GM21367 (cell line): ENCODE measurements around the gene HEBP2.
"Not testable (repeated sequence)": the region's sequence is repeated elsewhere in the genome, so short reads cannot be mapped to it uniquely, and the experiment has no call there.

Experiments
- ATAC-seq: cut with Tn5 transposase; IDR thresholded peaks from one replicate; pipeline ENCODE4 v1.9.1; 2021; ENCODE audit not compliant: unreplicated experiment

Gene HEBP2

DNA sequence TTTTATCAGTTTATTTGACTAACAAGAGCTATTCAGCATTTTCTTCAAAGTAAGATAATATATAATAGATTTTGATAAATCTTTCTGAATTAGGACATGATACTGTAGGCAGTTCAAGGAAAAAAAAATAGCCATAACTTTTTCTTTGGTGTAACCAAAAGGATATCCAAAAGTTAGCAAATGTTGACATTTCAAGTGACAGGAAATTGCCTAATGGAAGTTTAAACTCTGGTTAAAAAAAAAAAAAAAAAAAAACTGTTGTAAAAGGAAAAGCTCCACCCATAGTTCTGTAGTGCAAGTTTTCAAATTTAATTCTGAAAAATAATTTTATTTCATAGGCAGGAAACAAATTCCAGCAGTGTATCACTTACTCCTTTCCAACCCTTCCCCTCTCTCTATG is 18.8 kb downstream of the HEBP2 start:
- no peak for ATAC-seq

DNA sequence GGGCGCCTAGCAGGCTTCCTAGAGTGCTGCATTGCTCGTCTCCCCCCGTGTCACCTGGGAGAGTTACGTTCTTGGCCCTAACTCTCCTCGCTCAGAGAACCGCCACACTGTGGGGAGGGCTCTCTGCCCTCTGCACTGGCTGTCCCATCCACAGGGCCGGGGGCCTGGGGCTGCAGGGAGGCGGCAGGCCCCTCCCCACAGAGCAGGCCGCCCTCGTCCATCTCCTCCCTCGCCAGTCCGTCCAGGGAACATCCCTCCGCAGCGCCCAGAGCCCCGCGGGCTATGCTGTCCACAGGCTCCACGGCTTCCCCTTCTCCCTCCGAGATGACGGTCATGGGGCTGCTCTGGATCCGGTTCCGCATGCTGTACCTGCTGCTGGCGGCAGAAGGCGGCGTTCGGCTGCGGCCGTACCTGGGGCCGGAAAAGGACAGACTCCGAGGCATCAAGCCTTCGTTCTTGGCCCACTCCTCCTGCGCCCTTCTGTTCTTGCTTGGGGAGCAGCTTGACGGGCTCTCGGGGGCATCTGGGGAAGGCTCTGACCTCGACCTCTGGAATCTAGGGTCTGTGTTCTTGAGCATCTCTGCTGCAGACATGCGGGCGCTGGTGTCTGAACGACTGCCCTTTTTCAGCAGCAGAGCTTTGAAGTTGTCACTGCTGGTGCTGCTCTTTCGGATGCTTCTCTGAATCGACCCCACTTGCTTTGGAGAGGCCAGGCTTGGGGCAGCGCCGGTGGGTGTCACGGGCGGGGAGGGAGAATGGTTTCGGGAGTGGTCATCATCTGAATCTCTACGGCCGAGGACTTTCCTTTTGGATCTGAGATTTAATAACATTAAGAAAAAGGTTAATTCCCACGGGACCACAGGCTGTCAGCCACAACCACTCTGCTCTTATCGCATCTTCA is 20.2 kb downstream of the HEBP2 start:
- ATAC-seq: no peak

DNA sequence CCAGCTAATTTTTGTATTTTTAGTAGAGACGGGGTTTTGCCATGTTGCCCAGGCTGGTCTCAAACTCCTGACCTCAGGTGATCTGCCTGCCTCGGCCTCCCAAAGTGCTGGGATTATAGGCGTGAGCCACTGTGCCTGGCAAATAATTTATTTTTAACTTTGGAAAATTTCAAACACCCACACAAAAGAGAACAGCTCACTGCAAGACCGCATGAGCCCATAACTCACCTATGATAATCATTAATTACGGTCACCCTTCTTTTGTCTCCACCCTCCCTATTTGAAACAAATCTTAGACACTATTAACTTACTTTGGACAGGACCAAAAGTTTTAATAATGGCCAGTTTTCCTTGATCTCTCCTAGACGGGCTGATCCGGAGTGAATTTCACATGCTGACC is 21.2 kb downstream of the HEBP2 start:
- not testable (repeated sequence) for ATAC-seq

DNA sequence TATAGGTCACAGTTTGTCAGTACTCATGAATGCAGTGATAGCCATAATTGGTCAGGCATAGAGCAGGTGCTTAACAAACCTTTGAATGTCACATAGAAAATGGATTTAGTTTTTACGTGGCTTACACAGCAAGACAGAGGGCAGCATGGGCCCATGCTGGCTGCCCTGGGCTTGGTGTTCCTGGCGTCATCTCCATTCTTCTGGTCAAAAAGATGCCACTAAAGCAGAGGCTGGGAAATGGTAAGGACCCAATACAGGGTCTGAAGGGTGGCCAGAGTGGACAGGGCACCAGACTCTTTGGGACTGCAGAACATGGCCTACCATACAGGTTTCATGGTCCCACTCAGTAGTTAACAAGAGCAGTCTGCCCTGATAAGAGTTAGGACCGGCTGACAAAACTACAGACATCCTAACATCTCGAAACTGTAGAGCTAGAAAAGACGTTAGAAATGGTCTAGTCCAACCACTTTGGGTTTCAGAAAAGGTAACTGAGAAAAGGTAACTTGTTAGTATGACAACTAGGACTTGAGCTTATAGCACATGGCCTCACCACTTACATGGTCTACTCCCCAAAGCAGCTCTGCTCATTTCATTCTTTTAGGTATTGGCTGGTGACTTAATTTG is 22.6 kb downstream of the HEBP2 start:
- no peak for ATAC-seq

DNA sequence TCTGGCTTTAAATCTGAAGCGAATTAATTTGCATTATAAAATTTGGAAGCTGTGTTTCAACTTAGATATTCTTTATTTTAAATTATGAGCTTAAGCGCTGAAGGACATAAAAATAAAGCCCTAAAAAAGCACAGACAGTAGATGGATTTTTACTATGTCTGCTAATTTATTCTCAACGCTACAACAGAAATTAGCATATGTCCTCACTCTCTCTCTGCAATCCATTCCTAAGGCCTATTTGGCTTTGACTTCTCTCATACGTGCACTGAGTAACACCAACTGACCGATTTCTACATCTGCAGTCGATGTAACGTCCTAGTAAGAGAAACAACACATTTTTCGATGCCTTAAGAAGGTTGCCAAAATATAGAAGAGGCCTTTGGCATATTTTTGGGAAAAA is 23.7 kb downstream of the HEBP2 start:
- no peak for ATAC-seq

DNA sequence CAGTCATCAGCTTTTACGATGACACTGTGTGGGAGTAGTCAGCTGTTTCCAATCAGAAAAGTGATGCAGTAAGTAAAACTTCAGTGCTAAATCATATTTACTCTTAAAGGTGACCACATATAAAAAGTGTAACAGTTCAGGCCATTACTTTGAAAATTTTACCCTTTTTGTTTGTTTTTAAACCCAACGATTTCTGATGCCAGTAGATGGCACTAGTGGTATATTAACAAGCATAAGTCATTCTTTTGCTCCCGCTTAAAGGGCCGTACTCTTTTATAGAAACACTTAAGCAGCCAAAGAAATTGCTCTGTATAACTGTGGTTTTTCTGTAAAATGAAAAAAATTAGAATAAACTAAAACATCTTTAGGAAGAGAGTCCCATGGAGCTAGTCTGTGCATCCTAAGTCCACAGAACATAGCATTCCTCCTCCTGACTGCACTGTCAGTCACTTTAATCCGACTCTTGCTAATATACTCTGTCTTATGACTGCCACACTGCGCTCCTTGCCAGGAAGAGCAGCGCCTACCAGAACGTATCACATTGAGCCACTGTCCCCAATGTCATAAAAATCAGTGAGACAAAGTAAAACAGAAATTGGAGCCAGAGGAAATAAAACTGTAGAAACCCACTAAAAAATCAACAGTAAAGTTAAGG is 25.0 kb downstream of the HEBP2 start:
- ATAC-seq: no peak

DNA sequence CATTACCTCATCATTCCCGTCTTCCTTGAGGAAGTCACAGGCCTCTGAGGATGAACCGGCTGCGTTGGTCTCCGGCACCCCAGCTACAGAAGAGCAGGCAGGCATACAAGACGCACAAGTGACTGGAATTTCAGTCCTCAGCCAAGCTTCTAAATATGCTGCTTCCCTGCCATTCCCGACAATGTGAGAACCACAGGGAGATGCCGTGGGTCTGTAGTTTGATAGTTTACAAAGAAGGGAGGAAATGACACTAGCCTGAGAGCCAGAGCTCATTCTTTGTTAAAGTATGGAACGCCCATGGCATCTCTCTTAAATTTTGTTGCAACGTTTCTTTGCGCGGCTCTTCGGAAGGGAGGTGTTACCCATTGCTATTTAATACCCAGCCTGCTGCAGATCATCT is 25.7 kb downstream of the HEBP2 start:
- no peak for ATAC-seq

DNA sequence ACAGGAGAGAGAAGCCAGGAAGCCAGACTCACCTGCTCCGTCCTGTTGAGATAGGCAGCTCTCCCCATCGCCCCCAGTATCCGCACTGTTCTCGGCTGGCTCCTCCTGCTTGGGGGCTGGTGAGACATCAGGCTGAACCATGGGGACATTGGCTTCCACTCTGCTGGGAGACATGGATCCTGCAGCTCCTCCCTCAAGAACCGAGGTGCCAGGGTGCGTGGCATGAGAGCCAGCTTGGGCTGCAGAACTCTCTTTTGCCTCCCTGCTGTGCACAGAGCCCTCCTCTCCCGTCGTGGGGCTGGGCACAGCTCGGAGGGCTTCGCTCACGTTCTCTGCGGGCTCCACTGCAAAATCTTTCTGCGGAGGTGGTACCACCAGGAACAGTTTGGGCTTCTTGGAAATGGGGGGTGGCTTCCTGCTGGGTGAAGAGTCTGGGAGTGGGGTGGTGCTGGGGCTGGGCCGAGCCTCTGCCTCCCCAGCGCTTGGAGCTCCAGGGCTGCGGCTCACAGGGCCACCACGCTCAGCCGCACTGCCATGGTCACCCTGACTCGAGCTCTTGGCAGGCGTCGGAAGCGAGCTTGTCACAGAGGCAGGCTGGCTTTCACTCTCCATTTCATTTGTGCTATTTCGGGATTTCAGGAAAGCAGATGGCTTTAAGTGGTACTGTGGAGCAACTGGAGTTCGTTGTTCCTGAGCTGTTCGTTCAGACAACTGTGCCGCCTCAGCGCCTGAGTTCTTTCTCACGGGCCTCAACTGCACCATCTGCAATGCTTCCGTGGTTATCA is 26.5 kb downstream of the HEBP2 start:
- ATAC-seq: no peak

DNA sequence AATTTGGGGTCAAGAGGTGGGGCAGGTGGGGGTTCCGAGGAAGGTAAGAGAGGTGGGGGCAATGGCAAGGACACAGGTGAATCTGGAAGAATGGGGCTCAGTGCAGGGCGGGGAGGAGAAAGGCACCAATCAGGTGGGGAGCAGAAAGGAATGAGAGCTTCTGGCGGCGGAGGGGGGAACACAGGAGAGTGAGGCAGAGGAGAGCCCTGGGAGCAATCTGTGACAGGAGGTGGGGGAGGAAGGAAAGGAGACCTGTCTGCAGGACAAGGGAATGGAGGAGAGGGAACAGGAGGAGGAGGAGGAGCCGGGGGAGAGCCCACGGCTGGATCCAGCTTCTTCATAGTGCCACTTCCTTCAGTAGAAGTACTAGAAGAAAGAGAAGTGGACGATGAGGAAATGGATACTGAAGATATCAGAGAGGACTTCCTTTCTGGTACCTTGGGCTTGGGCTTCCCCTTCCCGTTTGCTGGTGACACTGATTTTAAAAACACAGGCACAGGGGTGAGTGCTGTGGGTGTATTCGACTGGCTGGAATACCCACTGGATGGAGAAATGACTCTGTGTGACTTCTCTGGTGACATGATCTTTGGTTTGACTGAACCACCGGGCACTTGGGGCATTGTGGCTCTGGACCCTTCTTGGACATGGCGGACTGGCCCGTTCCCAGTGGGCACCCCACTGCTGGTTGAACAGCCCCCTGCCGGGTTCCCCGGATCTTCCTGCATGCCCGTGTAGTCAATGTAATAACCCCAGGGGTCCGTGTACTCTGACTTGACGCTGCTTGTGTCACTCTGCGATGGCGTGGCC is 27.4 kb downstream of the HEBP2 start:
- no peak for ATAC-seq

DNA sequence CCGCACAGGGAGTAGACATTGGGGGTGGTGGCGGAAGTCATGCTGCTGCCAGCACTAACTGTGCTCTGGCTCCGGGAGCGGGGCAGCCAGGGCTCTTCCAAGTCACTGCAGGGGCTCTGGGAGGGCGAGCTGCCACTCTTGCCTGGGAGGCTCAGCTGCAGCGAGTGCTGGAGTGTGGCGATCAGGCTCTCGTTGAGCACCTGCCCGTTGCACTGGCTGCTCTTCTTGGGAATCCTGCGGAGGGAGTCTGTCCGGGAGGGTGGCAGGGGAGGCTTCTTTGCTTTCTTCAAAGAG is 28.0 kb downstream of the HEBP2 start:
- ATAC-seq: no peak

DNA sequence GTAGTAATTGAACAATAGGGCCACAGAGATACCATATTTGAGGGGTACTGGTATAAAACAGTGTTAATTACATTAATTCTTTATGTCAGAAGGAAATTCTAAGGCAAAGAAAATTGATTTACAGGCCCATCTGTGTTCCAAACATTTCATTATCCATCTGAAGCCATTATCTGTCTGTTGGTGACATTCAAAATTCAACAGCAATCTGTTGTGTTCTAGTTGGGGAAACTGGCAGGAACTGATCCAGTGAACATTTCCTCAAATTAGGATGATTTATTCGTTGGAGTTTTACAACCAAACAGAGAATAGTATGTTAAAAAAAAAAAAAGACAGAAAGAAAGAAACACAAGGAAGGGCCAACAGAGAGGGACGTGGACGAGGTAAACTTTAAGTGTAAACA is 30.1 kb downstream of the HEBP2 start:
- ATAC-seq: no peak

DNA sequence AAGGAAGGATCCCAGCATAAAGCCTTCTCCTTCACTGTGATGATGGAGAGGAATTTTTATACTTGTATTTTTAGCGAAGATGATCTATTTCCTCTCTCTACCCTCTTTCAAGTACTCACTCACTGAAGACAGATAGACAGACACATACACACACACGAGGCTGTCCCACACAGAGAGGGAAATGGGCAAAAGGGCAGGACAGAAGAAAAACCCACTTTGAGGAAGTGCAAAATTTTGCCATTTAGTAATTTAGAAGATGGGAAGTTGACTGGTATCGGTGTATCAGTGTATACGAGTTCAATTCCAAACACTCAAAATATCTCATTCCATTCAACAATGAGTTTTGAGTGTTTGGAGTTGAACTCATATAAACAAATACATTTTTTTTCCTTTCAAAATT is 30.9 kb downstream of the HEBP2 start:
- ATAC-seq: no peak

DNA sequence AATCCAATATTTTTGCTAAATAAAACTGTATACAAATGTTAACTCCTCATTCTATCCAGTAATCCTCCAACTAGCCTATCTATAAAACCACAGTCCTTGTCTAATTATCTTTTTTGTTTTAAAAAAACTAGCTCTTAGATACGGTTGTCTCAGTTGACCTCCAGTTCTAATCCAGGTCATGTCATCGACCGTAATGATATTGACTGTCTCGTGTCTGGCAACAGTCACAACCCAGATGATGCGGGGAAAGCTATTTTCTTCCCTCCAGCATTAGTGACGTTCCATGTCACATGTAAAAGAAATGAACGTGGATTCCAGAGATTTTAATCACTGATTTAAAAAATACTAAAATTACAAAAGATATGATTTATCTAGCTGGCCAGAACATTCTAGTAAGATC is 35.5 kb downstream of the HEBP2 start:
- no peak for ATAC-seq

DNA sequence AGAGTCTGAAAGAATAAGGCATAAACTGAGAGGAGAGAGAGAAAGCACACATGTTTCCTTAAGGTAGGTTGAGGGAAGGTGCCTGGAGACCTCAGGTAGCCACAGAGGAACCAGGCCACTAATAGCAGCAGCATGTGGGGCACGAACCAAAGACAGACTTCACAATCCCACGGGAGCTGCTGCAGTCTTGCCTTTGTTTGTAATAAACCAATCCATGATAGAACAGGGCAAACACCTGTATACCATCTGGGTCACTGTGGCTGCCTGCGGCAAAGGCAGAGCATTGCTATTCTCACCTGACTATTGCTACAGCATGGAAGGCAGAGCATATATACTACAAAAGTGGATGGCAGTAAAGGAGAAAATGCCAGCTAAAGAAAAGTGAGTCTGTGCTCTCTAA is 36.3 kb downstream of the HEBP2 start:
- ATAC-seq: no peak

DNA sequence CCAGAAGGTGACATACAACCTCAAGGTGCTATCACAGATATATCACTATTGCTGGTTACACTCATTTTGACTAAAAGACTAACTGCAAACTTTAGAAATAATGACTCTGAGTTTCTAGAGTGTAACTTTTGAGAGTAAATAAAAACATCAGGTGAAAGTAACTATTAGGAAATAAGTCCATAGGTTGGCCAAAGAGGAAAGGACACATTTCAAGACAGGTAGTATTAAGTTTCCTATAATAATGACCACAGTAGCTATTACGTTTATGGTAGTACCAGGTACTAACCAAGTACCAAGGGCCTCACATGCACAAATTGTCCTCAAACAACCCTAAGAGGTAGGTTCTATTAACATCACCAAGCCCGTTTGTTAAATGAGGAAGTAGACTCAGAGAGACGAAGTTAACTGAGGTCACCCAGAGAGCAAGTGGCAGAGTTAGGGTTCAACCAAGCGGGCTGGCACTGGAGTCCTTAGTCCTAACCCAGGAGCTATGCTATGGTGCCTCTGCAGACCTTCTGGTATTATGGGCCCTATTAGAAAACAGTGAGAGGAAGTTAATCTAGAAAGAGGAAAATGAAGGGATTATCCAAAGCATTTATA is 36.8 kb downstream of the HEBP2 start:
- no peak for ATAC-seq

DNA sequence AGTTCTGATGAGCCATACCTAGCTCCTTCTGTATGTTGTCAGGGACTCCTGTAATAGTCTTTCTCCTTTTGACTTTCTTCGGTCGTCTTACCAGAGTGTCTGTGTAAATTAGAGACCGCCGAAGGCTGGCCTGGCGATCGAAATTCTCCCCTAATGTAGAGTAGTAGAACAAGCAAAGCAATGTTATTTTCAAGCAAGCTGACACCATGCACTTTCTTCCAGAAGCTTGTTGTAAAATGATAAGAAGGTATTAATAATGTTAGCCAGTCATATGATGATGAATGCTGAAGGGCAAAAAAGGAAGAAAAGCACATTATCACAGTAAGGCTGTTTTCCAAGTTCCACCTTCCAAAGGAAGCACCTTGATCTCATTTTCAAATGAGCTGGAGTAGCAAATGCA is 37.9 kb downstream of the HEBP2 start:
- ATAC-seq: no peak

DNA sequence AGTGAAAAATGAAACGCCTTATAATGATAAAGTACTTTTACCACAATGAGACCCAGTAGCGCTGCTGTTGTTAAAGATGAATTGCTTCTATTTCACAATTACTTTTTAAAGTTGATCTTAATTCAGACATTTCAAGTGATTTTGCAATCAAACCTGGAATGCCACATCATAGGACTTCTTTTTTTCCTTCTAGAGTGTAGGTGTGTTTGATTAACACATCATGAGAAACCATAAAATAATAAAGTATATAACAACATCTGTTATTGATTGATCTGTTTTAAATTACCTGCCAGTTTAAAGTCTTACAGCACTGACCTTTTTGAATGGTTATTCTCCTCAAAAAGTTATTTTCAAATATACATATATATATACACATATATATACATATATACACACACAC is 38.6 kb downstream of the HEBP2 start:
- ATAC-seq: no peak

DNA sequence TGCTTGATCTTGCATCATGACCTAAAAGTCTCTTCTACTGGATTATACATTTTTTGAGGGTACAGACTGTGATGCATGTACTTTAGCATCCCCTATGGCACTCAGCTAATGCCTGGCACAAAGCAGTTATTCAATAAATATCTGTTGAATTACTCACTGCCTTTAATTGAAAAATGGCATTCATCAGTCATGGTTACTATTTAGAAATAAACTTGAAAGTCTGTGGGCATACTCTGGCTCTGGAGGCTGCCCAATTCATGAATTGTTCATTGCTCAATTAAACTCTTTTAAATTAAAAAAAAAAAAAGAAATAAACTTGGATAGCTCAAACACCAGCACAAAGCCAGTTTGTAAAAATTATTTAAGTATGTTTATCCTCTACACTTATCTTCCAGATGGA is 40.0 kb downstream of the HEBP2 start:
- ATAC-seq: no peak

DNA sequence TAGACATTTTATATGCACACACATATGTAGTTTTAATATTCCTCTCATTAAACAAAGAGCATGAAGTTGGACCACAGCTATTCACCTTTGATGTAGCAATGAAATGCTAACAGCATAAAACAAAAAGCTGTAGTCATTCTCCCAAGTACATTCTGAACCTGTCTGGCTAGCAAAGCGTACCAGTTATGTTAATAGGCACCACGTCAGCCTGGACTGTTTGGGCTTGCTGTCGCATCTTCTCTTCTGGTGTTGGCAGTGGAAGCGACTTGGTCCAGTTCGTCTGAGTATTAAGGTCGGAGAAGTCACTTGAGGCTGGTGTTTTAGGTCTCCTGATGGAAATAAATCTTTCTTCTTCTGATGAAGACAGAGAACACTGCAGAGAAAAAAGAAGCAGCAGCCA is 42.8 kb downstream of the HEBP2 start:
- ATAC-seq: no peak

DNA sequence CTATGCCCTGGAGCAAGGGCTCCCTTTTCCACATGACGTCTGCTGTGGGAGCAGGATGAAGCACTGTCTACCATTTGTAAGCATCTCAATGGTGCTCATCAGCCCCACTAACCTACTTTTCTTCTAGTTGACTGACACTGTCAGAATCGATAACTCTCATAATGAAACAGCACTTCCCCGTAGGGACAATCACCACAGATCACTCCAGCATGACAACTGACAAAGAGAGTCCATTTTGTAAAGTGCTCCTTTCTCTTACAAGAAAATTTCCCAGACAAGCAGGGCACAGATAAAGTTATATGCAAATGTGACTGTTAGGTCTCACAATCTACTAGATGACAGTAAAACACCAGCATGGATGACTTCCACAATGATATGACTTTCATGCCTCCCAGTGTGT is 46.4 kb downstream of the HEBP2 start:
- ATAC-seq: no peak
